Stimulated activated naive B cell treated with anti-CD40 and anti-IgM and Interleukin-4, amounts not matched to agents 10 μg/mL and 1 μg/mL and 100 μg/mL, for 72 hours (primary cell): Measurements from ENCODE around the gene SUPT3H.

Source experiments
- ATAC-seq, 2 donors: fragments of 150-1000 bp; cut with Tn5 transposase; replicated peaks; 2 replicates each; pipeline ENCODE4 v1.10.0; 2021; ENCODE audit warnings: moderate library complexity in 1 of 2
- DNase-seq: peaks from one replicate; pipeline ENCODE4 v3.0.0; 2021
- H3K27ac Mint-ChIP-seq: one replicate; pipeline ENCODE4 v1.8.0; 2022; ENCODE audit warnings: mild to moderate bottlenecking, mixed read lengths
- H3K27me3 Mint-ChIP-seq, 2 donors: one replicate each; pipeline ENCODE4 v1.8.0; 2022; ENCODE audit warnings: mixed read lengths in 2 of 2
- H3K36me3 Mint-ChIP-seq, 2 donors: one replicate each; pipeline ENCODE4 v1.8.0; 2022; ENCODE audit warnings: mixed read lengths in 2 of 2, mild to moderate bottlenecking in 1 of 2
- H3K4me1 Mint-ChIP-seq, 2 donors: one replicate each; pipeline ENCODE4 v1.8.0; 2022; ENCODE audit warnings: mixed read lengths in 2 of 2, mild to moderate bottlenecking in 1 of 2
- H3K4me3 Mint-ChIP-seq, 2 donors: one replicate each; pipeline ENCODE4 v1.8.0; 2022; ENCODE audit warnings: mild to moderate bottlenecking in 2 of 2, mixed read lengths in 2 of 2, moderate library complexity in 1 of 2
- H3K9me3 Mint-ChIP-seq, 2 donors: one replicate each; pipeline ENCODE4 v1.8.0; 2022; ENCODE audit warnings: mixed read lengths in 2 of 2, mild to moderate bottlenecking in 1 of 2

SUPT3H gene

GRCh38 chr6:45415788-45416518 is 38.2 kb upstream of the SUPT3H start:
- ATAC-seq = no peak
- H3K27ac Mint-ChIP-seq = no peak overlapping the region
- no peak for DNase-seq
- no peak overlapping the region for H3K4me3 Mint-ChIP-seq
- H3K9me3 Mint-ChIP-seq = no peaks in the 10 kb centered on the region
- H3K4me1 Mint-ChIP-seq = peaks cover 12 to 19% of the 10 kb centered on the region in 2 donors
- H3K36me3 Mint-ChIP-seq = no peaks in the 10 kb centered on the region
- H3K27me3 Mint-ChIP-seq = peaks cover 29 to 30% of the 10 kb centered on the region in 2 donors

- ATAC-seq (no peak), DNase-seq (no peak)
- Mint-ChIP-seq H3K4me3 (no peak overlapping the region), H3K36me3 (no peaks in the 10 kb centered on the region), H3K27me3 (peaks cover 25 to 29% of the 10 kb centered on the region in 2 donors), H3K27ac (no peak overlapping the region), H3K9me3 (no peaks in the 10 kb centered on the region), H3K4me1 (peaks cover 10 to 12% of the 10 kb centered on the region in 2 donors)
These were observed 37.6 kb upstream of the SUPT3H start for GRCh38 chr6:45415315-45415714.

GRCh38 chr6:45411959-45412358 is 34.2 kb upstream of the SUPT3H start:
- peaks cover 16 to 20% of the 10 kb centered on the region in 2 donors for H3K27me3 Mint-ChIP-seq
- H3K9me3 Mint-ChIP-seq = no peaks in the 10 kb centered on the region
- H3K27ac Mint-ChIP-seq = no peak overlapping the region
- no peaks in the 10 kb centered on the region for H3K36me3 Mint-ChIP-seq
- no peak for DNase-seq
- no peaks in the 10 kb centered on the region for H3K4me1 Mint-ChIP-seq
- ATAC-seq = no peak
- no peak overlapping the region for H3K4me3 Mint-ChIP-seq

GRCh38 chr6:45400021-45400420 is 22.3 kb upstream of the SUPT3H start:
- Mint-ChIP-seq H3K9me3 (peaks cover 0 to 2% of the 10 kb centered on the region in 2 donors), H3K4me3 (no peak overlapping the region), H3K36me3 (no peaks in the 10 kb centered on the region), H3K4me1 (no peaks in the 10 kb centered on the region), H3K27me3 (peaks cover 22 to 30% of the 10 kb centered on the region in 2 donors), H3K27ac (no peak overlapping the region)
- ATAC-seq (no peak), DNase-seq (no peak)

- peaks cover 17 to 26% of the 10 kb centered on the region in 2 donors for H3K27me3 Mint-ChIP-seq
- H3K4me3 Mint-ChIP-seq = no peak overlapping the region
- ATAC-seq = no peak
- no peaks in the 10 kb centered on the region for H3K4me1 Mint-ChIP-seq
- H3K36me3 Mint-ChIP-seq = no peaks in the 10 kb centered on the region
- DNase-seq = no peak
- no peak overlapping the region for H3K27ac Mint-ChIP-seq
- peaks cover 0 to 2% of the 10 kb centered on the region in 2 donors for H3K9me3 Mint-ChIP-seq
These were observed 20.5 kb upstream of the SUPT3H start for GRCh38 chr6:45398075-45398813.

- no peak for ATAC-seq
- Mint-ChIP-seq H3K27me3 (peaks cover 0 to 12% of the 10 kb centered on the region in 2 donors), H3K4me1 (no peaks in the 10 kb centered on the region), H3K4me3 (no peak overlapping the region), H3K36me3 (peaks cover 0 to 6% of the 10 kb centered on the region in 2 donors), H3K9me3 (peaks cover 3 to 10% of the 10 kb centered on the region in 2 donors), H3K27ac (no peak overlapping the region)
- DNase-seq = no peak
These were observed 16.9 kb upstream of the SUPT3H start for GRCh38 chr6:45394586-45395095.

GRCh38 chr6:45388328-45388727 is 10.6 kb upstream of the SUPT3H start:
- Mint-ChIP-seq H3K27me3 (peaks cover 6 to 12% of the 10 kb centered on the region in 2 donors), H3K9me3 (peaks cover 3 to 8% of the 10 kb centered on the region in 2 donors), H3K27ac (no peak overlapping the region)

GRCh38 chr6:45387236-45387635 is 9.5 kb upstream of the SUPT3H start:
- ATAC-seq = no peak
- Mint-ChIP-seq H3K4me1 (no peaks in the 10 kb centered on the region), H3K9me3 (peaks cover 0 to 3% of the 10 kb centered on the region in 2 donors), H3K36me3 (peaks cover 0 to 2% of the 10 kb centered on the region in 2 donors), H3K4me3 (no peak overlapping the region), H3K27me3 (peaks cover 6 to 12% of the 10 kb centered on the region in 2 donors), H3K27ac (no peak overlapping the region)
- DNase-seq = no peak

More at GRCh38 chr6:45388328-45388727, 10.6 kb upstream of the SUPT3H start:
- ATAC-seq (no peak), DNase-seq (no peak)
- no peak overlapping the region for H3K4me3 Mint-ChIP-seq
- H3K36me3 Mint-ChIP-seq = peaks cover 0 to 6% of the 10 kb centered on the region in 2 donors
- H3K4me1 Mint-ChIP-seq = no peaks in the 10 kb centered on the region

GRCh38 chr6:45386501-45386900 is 8.8 kb upstream of the SUPT3H start:
- no peak overlapping the region for H3K4me3 Mint-ChIP-seq
- peaks cover 6 to 12% of the 10 kb centered on the region in 2 donors for H3K27me3 Mint-ChIP-seq
- no peaks in the 10 kb centered on the region for H3K4me1 Mint-ChIP-seq
- peaks cover 0 to 1% of the 10 kb centered on the region in 2 donors for H3K9me3 Mint-ChIP-seq
- H3K36me3 Mint-ChIP-seq = peaks cover 0 to 1% of the 10 kb centered on the region in 2 donors
- DNase-seq = no peak
- no peak for ATAC-seq
- no peak overlapping the region for H3K27ac Mint-ChIP-seq

- Mint-ChIP-seq H3K4me1 (peaks cover 5 to 12% of the 10 kb centered on the region in 2 donors), H3K4me3 (no peak overlapping the region), H3K27ac (no peak overlapping the region), H3K9me3 (no peaks in the 10 kb centered on the region), H3K27me3 (peaks cover under 1 to 4% of the 10 kb centered on the region in 2 donors), H3K36me3 (peaks cover 2 to 4% of the 10 kb centered on the region in 2 donors)
- DNase-seq (no peak), ATAC-seq (no peak)
These were observed 4.7 kb upstream of the SUPT3H start for GRCh38 chr6:45382391-45382790.

- Mint-ChIP-seq H3K9me3 (no peaks in the 10 kb centered on the region), H3K27ac (peak overlapping the region; percentile 100), H3K36me3 (peaks cover 2 to 4% of the 10 kb centered on the region in 2 donors), H3K4me1 (peaks cover 12 to 20% of the 10 kb centered on the region in 2 donors), H3K27me3 (no peaks in the 10 kb centered on the region), H3K4me3 (peak overlapping the region; percentile 95 to 99)
- ATAC-seq (peak; percentile 35), DNase-seq (no peak)
These were observed 696 bp upstream of the SUPT3H start for GRCh38 chr6:45378334-45378926.

GRCh38 chr6:45377043-45377553 is 636 bp downstream of the SUPT3H start:
- ATAC-seq (peak; percentile 0 to 6), DNase-seq (no peak)
- Mint-ChIP-seq H3K27me3 (no peaks in the 10 kb centered on the region), H3K27ac (peak overlapping the region; percentile 100), H3K4me1 (peaks cover 12 to 20% of the 10 kb centered on the region in 2 donors), H3K9me3 (no peaks in the 10 kb centered on the region), H3K4me3 (peak overlapping the region; percentile 95 to 99), H3K36me3 (peaks cover 2 to 4% of the 10 kb centered on the region in 2 donors)

GRCh38 chr6:45376310-45377042 is 1.3 kb downstream of the SUPT3H start:
- peak overlapping the region; percentile 95 to 99 for H3K4me3 Mint-ChIP-seq
- H3K36me3 Mint-ChIP-seq = peaks cover 2 to 4% of the 10 kb centered on the region in 2 donors
- DNase-seq = no peak

More at GRCh38 chr6:45376310-45377042, 1.3 kb downstream of the SUPT3H start:
- Mint-ChIP-seq H3K4me1 (peaks cover 12 to 20% of the 10 kb centered on the region in 2 donors), H3K9me3 (no peaks in the 10 kb centered on the region), H3K27me3 (no peaks in the 10 kb centered on the region), H3K27ac (peak overlapping the region; percentile 100)
- ATAC-seq = no peak
